B cell (primary cell): ENCODE results near the gene TJP2. TPM values are rescaled to one million over a fixed set of nuclear protein-coding genes. Genes with fewer than 3 reads are reported as not detected.

Experiments
- ATAC-seq: fragments of 200-7000 bp; cut with Tn5 transposase; one replicate; pipeline ENCODE4 v1.10.0; 2021; ENCODE audit warnings: low read depth, mild to moderate bottlenecking, moderate number of reproducible peaks, moderate library complexity
- CTCF ChIA-PET: fragments of 350-600 bp; sonication (Branson Sonifier 250); formaldehyde crosslinking; loops from one replicate; lab custom pipeline; 2021; ENCODE audit warnings: antibody characterized with exemption, inconsistent platforms; lab: Charles Lee
- POLR2A ChIA-PET: fragments of 350-600 bp; sonication (Branson Sonifier 250); formaldehyde crosslinking; loops from one replicate; lab custom pipeline; 2021; ENCODE audit warnings: antibody characterized with exemption; lab: Charles Lee
- DNase-seq: peaks from one replicate; pipeline ENCODE4 v3.0.0; 2013
- H2AFZ ChIP-seq: 2 replicates; pipeline ENCODE4 v1.6.1; 2012; ENCODE audit warnings: mild to moderate bottlenecking, low read depth, low read length; ENCODE audit not compliant: insufficient read depth, poor library complexity, severe bottlenecking
- H3K27ac ChIP-seq, 2 donors: 1 replicate in 1 of 2; 2 replicates in 1 of 2; pipeline ENCODE4 v1.5.1; 2012 to 2013; ENCODE audit warnings: low read length in 2 of 2, mild to moderate bottlenecking in 2 of 2, moderate library complexity in 1 of 2
- H3K27me3 ChIP-seq, 4 experiments: fragments of 200-600 bp in 1 of 4; sonication (generic) in 1 of 4; replicated peaks in 1 of 4; 1 replicate in 2 of 4; 2 replicates in 2 of 4; pipeline versions ENCODE4 v1.6.1 to v1.7.0; 2013 to 2016; ENCODE audit warnings: low read length in 3 of 4, mild to moderate bottlenecking in 2 of 4, mixed read lengths in 1 of 4, moderate library complexity in 1 of 4; ENCODE audit not compliant: insufficient read depth in 4 of 4, control insufficient read depth in 3 of 4; ENCODE audit errors: control extremely low read depth in 1 of 4
- H3K36me3 ChIP-seq, 2 experiments: replicated peaks in 1 of 2; 1 replicate in 1 of 2; 2 replicates in 1 of 2; pipeline versions ENCODE4 v1.6.1 to v1.7.1; 2013; ENCODE audit warnings: low read length in 1 of 2; ENCODE audit not compliant: insufficient read depth in 2 of 2, control insufficient read depth in 1 of 2; ENCODE audit errors: control extremely low read depth in 1 of 2, extremely low read depth in 1 of 2
- H3K4me1 ChIP-seq, 2 donors: fragments of 200-600 bp in 1 of 2; sonication (generic) in 1 of 2; 1 replicate in 1 of 2; 2 replicates in 1 of 2; pipeline versions ENCODE4 v1.5.1 to v1.6.1; 2013 to 2017; ENCODE audit warnings: low read length in 2 of 2; ENCODE audit not compliant: control insufficient read depth in 2 of 2, insufficient read depth in 2 of 2
- H3K4me2 ChIP-seq: replicated peaks from 2 replicates; pipeline ENCODE3; 2012; ENCODE audit warnings: mild to moderate bottlenecking, low read depth, low read length; ENCODE audit not compliant: poor library complexity, severe bottlenecking
- H3K4me3 ChIP-seq, 5 experiments: fragments of 200-600 bp in 1 of 5; sonication (generic) in 1 of 5; 1 replicate in 3 of 5; 2 replicates in 2 of 5; pipeline versions ENCODE4 v1.5.1 to v1.7.0; 2011 to 2016; ENCODE audit warnings: low read length in 4 of 5, mild to moderate bottlenecking in 4 of 5, low read depth in 2 of 5, control low read depth in 1 of 5, moderate library complexity in 1 of 5; ENCODE audit not compliant: insufficient read depth in 1 of 5; ENCODE audit errors: control extremely low read depth in 1 of 5, extremely low read depth in 1 of 5
- H3K79me2 ChIP-seq: fragments of 200-600 bp; sonication (generic); one replicate; pipeline ENCODE4 v1.6.0; 2016; ENCODE audit warnings: low read length; ENCODE audit not compliant: control insufficient read depth, insufficient read depth
- H3K9ac ChIP-seq: fragments of 200-600 bp; sonication (generic); 2 replicates; pipeline ENCODE4 v1.6.1; 2017; ENCODE audit warnings: mild to moderate bottlenecking, low read length, moderate library complexity
- H3K9me3 ChIP-seq, 3 donors: one replicate each; pipeline versions ENCODE4 v1.6.1 to v1.7.1; 2013; ENCODE audit warnings: low read length in 2 of 3; ENCODE audit not compliant: control insufficient read depth in 2 of 3, insufficient read depth in 1 of 3; ENCODE audit errors: control extremely low read depth in 1 of 3
- H4K20me1 ChIP-seq: 2 replicates; pipeline ENCODE4 v1.6.0; 2012; ENCODE audit warnings: mild to moderate bottlenecking, low read length; ENCODE audit not compliant: insufficient read depth, control insufficient read depth, poor library complexity, severe bottlenecking
- H3K27ac Mint-ChIP-seq: one replicate; pipeline ENCODE4 v1.8.0; 2021; ENCODE audit warnings: mixed read lengths
- H3K27me3 Mint-ChIP-seq: one replicate; pipeline ENCODE4 v1.8.0; 2021; ENCODE audit warnings: mixed read lengths
- H3K4me1 Mint-ChIP-seq: one replicate; pipeline ENCODE4 v1.8.0; 2021; ENCODE audit warnings: mixed read lengths
- H3K4me3 Mint-ChIP-seq: one replicate; pipeline ENCODE4 v1.8.0; 2021; ENCODE audit warnings: mixed read lengths
- H3K9me3 Mint-ChIP-seq: one replicate; pipeline ENCODE4 v1.8.0; 2022; ENCODE audit warnings: mixed read lengths; ENCODE audit not compliant: insufficient read depth
- EZH2 ChIP-seq: IDR thresholded peaks from 2 replicates; pipeline ENCODE4 v1.6.1; 2012; ENCODE audit warnings: borderline replicate concordance, low read depth, mild to moderate bottlenecking, moderate library complexity, low read length; ENCODE audit not compliant: insufficient read depth, poor library complexity, severe bottlenecking
- WGBS: methylation state at CpG from one replicate; pipeline ENCODE4 v1.1.5; 2013; ENCODE audit warnings: missing lambda C conversion rate; ENCODE audit not compliant: insufficient coverage; 5-methylcytosine and 5-hydroxymethylcytosine counted together
- intact Hi-C: fragments of 100-400 bp; cut with micrococcal nuclease; formaldehyde crosslinking; loops from one replicate; pipeline ENCODE4 v1.10.0; 2022
- polyA plus RNA-seq: library from polyadenylated mRNA; depleted of rRNA; stranded (reverse); fragments of >200 nt; gene quantifications from 2 replicates; pipeline ENCODE4 v1.2.3, GENCODE V29; 2012
- total RNA-seq, 2 donors: library from RNA; stranded (reverse); fragments of 120-200 nt in 1 of 2; gene quantifications; 1 replicate in 1 of 2; 2 replicates in 1 of 2; pipeline versions ENCODE4 v1.2.3 to v1.2.4, GENCODE V29; 2013 to 2022
- TF ChIP-seq, protein P1 (sequence below): fragments of 200-600 bp; IDR thresholded peaks from one replicate; pipeline ENCODE4 v1.8.0; 2022; ENCODE audit warnings: antibody characterized with exemption, mild to moderate bottlenecking

TJP2 gene
- total and polyA plus RNA-seq, 2 donors (not counting 1 experiment from before 2014, with no cell fraction given): 1.2 to 2.3 TPM

- intact Hi-C loops: loop anchor here (5.0 kb wide), 1 partner anchor 48 kb away; no protein-coding TSS in a partner anchor
- Mint-ChIP-seq H3K9me3 (no peaks in the 10 kb centered on the region), H3K4me3 (no peak overlapping the region), H3K27ac (no peak overlapping the region), H3K4me1 (peaks cover 24% of the 10 kb centered on the region), H3K27me3 (peaks cover 34% of the 10 kb centered on the region)
- Histone ChIP-seq H3K4me2 (no peak overlapping the region), H4K20me1 (no peaks in the 10 kb centered on the region), H3K79me2 (no peaks in the 10 kb centered on the region), H3K27me3 (peaks cover 0 to 33% (median 24%) of the 10 kb centered on the region in 4 experiments), H3K9ac (no peak overlapping the region), H3K27ac (no peak overlapping the region), H2AFZ (no peak overlapping the region), H3K4me3 (no peak overlapping the region), H3K4me1 (peaks cover 21 to 22% of the 10 kb centered on the region in 2 donors), H3K36me3 (no peaks in the 10 kb centered on the region), H3K9me3 (no peaks in the 10 kb centered on the region)
- no peak for TF ChIP-seq EZH2
- TF ChIP-seq, protein P1, sequence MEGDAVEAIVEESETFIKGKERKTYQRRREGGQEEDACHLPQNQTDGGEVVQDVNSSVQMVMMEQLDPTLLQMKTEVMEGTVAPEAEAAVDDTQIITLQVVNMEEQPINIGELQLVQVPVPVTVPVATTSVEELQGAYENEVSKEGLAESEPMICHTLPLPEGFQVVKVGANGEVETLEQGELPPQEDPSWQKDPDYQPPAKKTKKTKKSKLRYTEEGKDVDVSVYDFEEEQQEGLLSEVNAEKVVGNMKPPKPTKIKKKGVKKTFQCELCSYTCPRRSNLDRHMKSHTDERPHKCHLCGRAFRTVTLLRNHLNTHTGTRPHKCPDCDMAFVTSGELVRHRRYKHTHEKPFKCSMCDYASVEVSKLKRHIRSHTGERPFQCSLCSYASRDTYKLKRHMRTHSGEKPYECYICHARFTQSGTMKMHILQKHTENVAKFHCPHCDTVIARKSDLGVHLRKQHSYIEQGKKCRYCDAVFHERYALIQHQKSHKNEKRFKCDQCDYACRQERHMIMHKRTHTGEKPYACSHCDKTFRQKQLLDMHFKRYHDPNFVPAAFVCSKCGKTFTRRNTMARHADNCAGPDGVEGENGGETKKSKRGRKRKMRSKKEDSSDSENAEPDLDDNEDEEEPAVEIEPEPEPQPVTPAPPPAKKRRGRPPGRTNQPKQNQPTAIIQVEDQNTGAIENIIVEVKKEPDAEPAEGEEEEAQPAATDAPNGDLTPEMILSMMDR: no peak
- WGBS: 100% methylated on average over 1 of the region's 1 CpG
- POLR2A ChIA-PET: no interaction called here
- no peak for ATAC-seq
- DNase-seq: no peak
- CTCF ChIA-PET: interaction anchor here (1.1 kb wide), 1 partner anchor 13 kb away, joined by 3 read pairs; no protein-coding TSS in a partner anchor
These were observed 3.8 kb upstream of the TJP2 start for GRCh38 chr9:69170231-69170630.

GRCh38 chr9:69171049-69171448 lies 3.0 kb upstream of the TJP2 start:
- Histone ChIP-seq H3K4me1 (peaks cover 26 to 27% of the 10 kb centered on the region in 2 donors), H2AFZ (no peak overlapping the region), H3K79me2 (no peaks in the 10 kb centered on the region), H3K9ac (no peak overlapping the region), H3K9me3 (no peaks in the 10 kb centered on the region), H3K27me3 (peaks cover 0 to 40% (median 25%) of the 10 kb centered on the region in 4 experiments), H3K27ac (no peak overlapping the region), H4K20me1 (no peaks in the 10 kb centered on the region), H3K36me3 (no peaks in the 10 kb centered on the region), H3K4me3 (no peak overlapping the region), H3K4me2 (no peak overlapping the region)
- Mint-ChIP-seq H3K9me3 (no peaks in the 10 kb centered on the region), H3K27ac (no peak overlapping the region), H3K4me3 (no peak overlapping the region), H3K4me1 (peaks cover 31% of the 10 kb centered on the region), H3K27me3 (peaks cover 40% of the 10 kb centered on the region)
- ChIA-PET POLR2A (no interaction called here), CTCF (interaction anchor here (1.1 kb wide), 1 partner anchor 12 kb away, joined by 3 read pairs; no protein-coding TSS in a partner anchor)
- WGBS: 75% methylated on average over 7 of the region's 7 CpGs
- intact Hi-C loops: loop anchor here (5.0 kb wide), 1 partner anchor 49 kb away; no protein-coding TSS in a partner anchor
- no peak for ATAC-seq
- TF ChIP-seq EZH2: no peak
- TF ChIP-seq, protein P1: no peak
- DNase-seq: no peak
